Measurements from ENCODE around the gene VKORC1L1. TPM values are rescaled to one million over a fixed set of nuclear protein-coding genes. Genes with fewer than 3 reads are reported as not detected.
"Not testable (repeated sequence)": the region's sequence is repeated elsewhere in the genome, so short reads cannot be mapped to it uniquely, and the experiment has no call there.

The VKORC1L1 gene
- total RNA-seq, 1 experiment from 2014 or later, result 29.4 TPM

GRCh38 chr7:65846008-65846570 is 26.8 kb upstream of the VKORC1L1 start:
- TF ChIP-seq CTCF (conservative IDR thresholded peaks at IDR 0.05), result no peak
- no peaks in the 10 kb centered on the region for H4K20me1 ChIP-seq (ENCODE audit: control insufficient read depth, insufficient read depth, insufficient read length)
- H3K4me1 ChIP-seq (ENCODE audit: insufficient read depth, low read length), result no peaks in the 10 kb centered on the region
- no peak overlapping the region for H2BK20ac ChIP-seq (ENCODE audit: low read depth, low read length, poor library complexity, severe bottlenecking)
- no peak overlapping the region for H3K14ac ChIP-seq (ENCODE audit: insufficient read depth, low read length)
- no peak overlapping the region for H2AFZ ChIP-seq (ENCODE audit: low read length)
- H3K4me1 Mint-ChIP-seq, result no peaks in the 10 kb centered on the region
- H3T11ph ChIP-seq (ENCODE audit: low read length), result no peak overlapping the region
- no peak overlapping the region for H2BK15ac ChIP-seq (ENCODE audit: low read depth, low read length)
- H2BK12ac ChIP-seq (ENCODE audit: insufficient read length, low read depth, low read length), result no peak overlapping the region
- no peak overlapping the region for H4K8ac ChIP-seq (replicated peaks; ENCODE audit: insufficient read length, low read depth, low read length)
- no peak for DNase-seq
- no peak overlapping the region for H2AK5ac ChIP-seq (ENCODE audit: insufficient read length, low read length)
- H3K27ac ChIP-seq (ENCODE audit: insufficient read length, low read depth, low read length), result no peak overlapping the region
- no peak overlapping the region for H2BK5ac ChIP-seq (ENCODE audit: insufficient read length, low read length)
- WGBS (ENCODE audit: extremely low coverage, insufficient read length, low lambda C conversion rate), result no CpG with 5 or more reads among the region's 4 CpGs
- no peaks in the 10 kb centered on the region for H3K9me3 Mint-ChIP-seq
- no peaks in the 10 kb centered on the region for H3K27me3 ChIP-seq (ENCODE audit: insufficient read depth, low read length)
- no peak overlapping the region for H3K27ac Mint-ChIP-seq
- no peak overlapping the region for H2BK120ac ChIP-seq (ENCODE audit: low read depth, low read length, poor library complexity, severe bottlenecking)
- no peaks in the 10 kb centered on the region; a peak in 1 of 7 replicates for H3K36me3 Mint-ChIP-seq (ENCODE audit: insufficient read depth in 1 of 3, low read depth in 3 of 3)
- no peak overlapping the region for H3K4me3 Mint-ChIP-seq
- no peaks in the 10 kb centered on the region for H3K23me2 ChIP-seq (ENCODE audit: insufficient read length, low read depth, low read length, poor library complexity, severe bottlenecking)
- no peak overlapping the region for H3K23ac ChIP-seq (ENCODE audit: insufficient read length, low read depth, low read length)
- no peaks in the 10 kb centered on the region for H3K79me2 ChIP-seq (ENCODE audit: insufficient read depth, low read length)
- H3K9me3 ChIP-seq (ENCODE audit: control insufficient read depth, low read depth, low read length), result no peaks in the 10 kb centered on the region
- no peak overlapping the region for H3K9ac ChIP-seq (ENCODE audit: extremely low read depth, insufficient read length, low read length)
- no peaks in the 10 kb centered on the region for H3K79me1 ChIP-seq (ENCODE audit: insufficient read depth, low read depth, low read length, poor library complexity, severe bottlenecking)
- H3K56ac ChIP-seq (ENCODE audit: insufficient read length, low read depth, low read length), result no peak overlapping the region
- no peaks in the 10 kb centered on the region for H3K27me3 Mint-ChIP-seq (ENCODE audit: low read depth)
- H3K4ac ChIP-seq (ENCODE audit: low read depth, low read length), result no peak overlapping the region
- H4K5ac ChIP-seq (ENCODE audit: insufficient read length, low read depth, low read length), result no peak overlapping the region
- H3K4me2 ChIP-seq (ENCODE audit: insufficient read depth, insufficient read length, low read length), result no peak overlapping the region
- no peak overlapping the region for H3K18ac ChIP-seq (ENCODE audit: insufficient read length, low read depth, low read length)
- no peak overlapping the region for H4K91ac ChIP-seq (ENCODE audit: insufficient read length, low read depth, low read length)

- WGBS (ENCODE audit: extremely low coverage, insufficient read length, low lambda C conversion rate), result no CpG with 5 or more reads among the region's 3 CpGs
- not testable (repeated sequence) for H2BK120ac ChIP-seq (ENCODE audit: low read depth, low read length, poor library complexity, severe bottlenecking); H3K23me2 ChIP-seq (ENCODE audit: insufficient read length, low read depth, low read length, poor library complexity, severe bottlenecking); H3K4me3 Mint-ChIP-seq; H3K79me1 ChIP-seq (ENCODE audit: insufficient read depth, low read depth, low read length, poor library complexity, severe bottlenecking); H3K4me1 ChIP-seq (ENCODE audit: insufficient read depth, low read length); H3K9me3 Mint-ChIP-seq; H2AFZ ChIP-seq (ENCODE audit: low read length); H3K23ac ChIP-seq (ENCODE audit: insufficient read length, low read depth, low read length); H3K4me1 Mint-ChIP-seq; H2AK5ac ChIP-seq (ENCODE audit: insufficient read length, low read length); H4K91ac ChIP-seq (ENCODE audit: insufficient read length, low read depth, low read length); H4K20me1 ChIP-seq (ENCODE audit: control insufficient read depth, insufficient read depth, insufficient read length); H3K56ac ChIP-seq (ENCODE audit: insufficient read length, low read depth, low read length); H2BK15ac ChIP-seq (ENCODE audit: low read depth, low read length); DNase-seq; H3K18ac ChIP-seq (ENCODE audit: insufficient read length, low read depth, low read length); H3K4ac ChIP-seq (ENCODE audit: low read depth, low read length); H3K27ac Mint-ChIP-seq; H2BK20ac ChIP-seq (ENCODE audit: low read depth, low read length, poor library complexity, severe bottlenecking); H3K4me2 ChIP-seq (ENCODE audit: insufficient read depth, insufficient read length, low read length); H4K5ac ChIP-seq (ENCODE audit: insufficient read length, low read depth, low read length); H3T11ph ChIP-seq (ENCODE audit: low read length); H3K27me3 ChIP-seq (ENCODE audit: insufficient read depth, low read length); H2BK5ac ChIP-seq (ENCODE audit: insufficient read length, low read length); H4K8ac ChIP-seq (replicated peaks; ENCODE audit: insufficient read length, low read depth, low read length); H3K27ac ChIP-seq (ENCODE audit: insufficient read length, low read depth, low read length); H3K9me3 ChIP-seq (ENCODE audit: control insufficient read depth, low read depth, low read length); H3K9ac ChIP-seq (ENCODE audit: extremely low read depth, insufficient read length, low read length); H3K36me3 Mint-ChIP-seq (ENCODE audit: insufficient read depth in 1 of 3, low read depth in 3 of 3); H2BK12ac ChIP-seq (ENCODE audit: insufficient read length, low read depth, low read length); H3K79me2 ChIP-seq (ENCODE audit: insufficient read depth, low read length); H3K27me3 Mint-ChIP-seq (ENCODE audit: low read depth); H3K14ac ChIP-seq (ENCODE audit: insufficient read depth, low read length)
Observed at GRCh38 chr7:65853426-65853825, 19.4 kb upstream of the VKORC1L1 start.

Data from H9 (cell line).